Measurements from ENCODE around the gene LCP2. TPM values are rescaled to one million over a fixed set of nuclear protein-coding genes. Genes with fewer than 3 reads are reported as not detected.

LCP2 gene
- total and polyA plus RNA-seq, 10 of the 15 experiments (the other 5 are each of a cell fraction or from before 2014, with no cell fraction given) = 8.0 to 50.5 (median 20.6) TPM

DNA sequence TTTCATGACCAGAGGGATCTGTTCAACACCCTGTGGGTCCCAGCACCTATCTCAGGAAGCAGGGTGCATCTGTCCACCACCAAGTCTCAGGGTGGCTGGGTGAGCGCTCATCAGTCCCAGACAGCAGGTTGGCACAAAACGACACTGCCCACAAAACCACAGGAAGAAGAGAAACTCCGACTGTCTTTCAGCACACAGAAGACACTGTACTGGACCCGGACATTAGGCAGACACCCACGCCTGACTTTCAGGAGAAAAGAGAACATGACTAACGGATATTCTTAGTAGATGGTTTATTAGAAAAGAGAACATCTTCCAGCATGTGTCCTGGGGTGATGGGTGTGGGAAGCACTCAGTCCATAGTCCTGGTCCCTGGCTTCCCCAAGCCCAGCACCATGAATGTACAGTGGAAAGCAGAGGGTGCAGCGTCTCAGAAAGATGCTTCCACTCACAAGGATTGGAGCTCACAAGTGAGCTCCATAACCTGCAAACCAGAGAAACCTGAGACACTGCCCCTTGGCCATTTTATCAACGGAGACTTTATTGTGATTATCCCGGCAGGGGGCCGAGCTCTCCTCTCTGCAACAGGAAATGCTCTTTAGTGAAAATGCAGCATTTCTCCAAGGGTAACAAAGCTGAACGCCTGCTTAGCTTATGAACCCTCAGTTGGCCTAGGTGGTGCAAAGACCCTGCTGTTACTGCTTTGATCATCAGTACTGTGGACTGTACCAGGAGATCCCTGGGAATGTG is 35.8 kb upstream of the LCP2 start (continued):
- TF ChIP-seq, protein P1, sequence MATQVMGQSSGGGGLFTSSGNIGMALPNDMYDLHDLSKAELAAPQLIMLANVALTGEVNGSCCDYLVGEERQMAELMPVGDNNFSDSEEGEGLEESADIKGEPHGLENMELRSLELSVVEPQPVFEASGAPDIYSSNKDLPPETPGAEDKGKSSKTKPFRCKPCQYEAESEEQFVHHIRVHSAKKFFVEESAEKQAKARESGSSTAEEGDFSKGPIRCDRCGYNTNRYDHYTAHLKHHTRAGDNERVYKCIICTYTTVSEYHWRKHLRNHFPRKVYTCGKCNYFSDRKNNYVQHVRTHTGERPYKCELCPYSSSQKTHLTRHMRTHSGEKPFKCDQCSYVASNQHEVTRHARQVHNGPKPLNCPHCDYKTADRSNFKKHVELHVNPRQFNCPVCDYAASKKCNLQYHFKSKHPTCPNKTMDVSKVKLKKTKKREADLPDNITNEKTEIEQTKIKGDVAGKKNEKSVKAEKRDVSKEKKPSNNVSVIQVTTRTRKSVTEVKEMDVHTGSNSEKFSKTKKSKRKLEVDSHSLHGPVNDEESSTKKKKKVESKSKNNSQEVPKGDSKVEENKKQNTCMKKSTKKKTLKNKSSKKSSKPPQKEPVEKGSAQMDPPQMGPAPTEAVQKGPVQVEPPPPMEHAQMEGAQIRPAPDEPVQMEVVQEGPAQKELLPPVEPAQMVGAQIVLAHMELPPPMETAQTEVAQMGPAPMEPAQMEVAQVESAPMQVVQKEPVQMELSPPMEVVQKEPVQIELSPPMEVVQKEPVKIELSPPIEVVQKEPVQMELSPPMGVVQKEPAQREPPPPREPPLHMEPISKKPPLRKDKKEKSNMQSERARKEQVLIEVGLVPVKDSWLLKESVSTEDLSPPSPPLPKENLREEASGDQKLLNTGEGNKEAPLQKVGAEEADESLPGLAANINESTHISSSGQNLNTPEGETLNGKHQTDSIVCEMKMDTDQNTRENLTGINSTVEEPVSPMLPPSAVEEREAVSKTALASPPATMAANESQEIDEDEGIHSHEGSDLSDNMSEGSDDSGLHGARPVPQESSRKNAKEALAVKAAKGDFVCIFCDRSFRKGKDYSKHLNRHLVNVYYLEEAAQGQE (IDR thresholded peaks at IDR 0.05; ENCODE audit: low read depth, low read length) = no peak
- TF ChIP-seq MEF2A (IDR thresholded peaks at IDR 0.05; ENCODE audit: insufficient read depth, low read depth, low read length) (no peak), TCF3 (IDR thresholded peaks at IDR 0.05; ENCODE audit: borderline replicate concordance, insufficient read depth, low read depth, low read length) (no peak), TCF12 (IDR thresholded peaks at IDR 0.05; ENCODE audit: low read depth, low read length) (no peak), HDAC2 (IDR thresholded peaks at IDR 0.05) (no peak), RB1 (IDR thresholded peaks at IDR 0.05; ENCODE audit: borderline replicate concordance) (no peak), RAD51 (IDR thresholded peaks at IDR 0.05) (no peak), SP1 (IDR thresholded peaks at IDR 0.05; ENCODE audit: low read depth, low read length) (no peak), SIN3A (IDR thresholded peaks at IDR 0.05; ENCODE audit: low read depth, low read length) (no peak), MTA2 (IDR thresholded peaks at IDR 0.05; ENCODE audit: low read depth) (peak; percentile 44; the same call in 1 of the 2 replicates), SUPT20H (IDR thresholded peaks at IDR 0.05; ENCODE audit: borderline replicate concordance, control insufficient read depth, low read depth, low read length) (no peak)
- TF ChIP-seq, protein P2, sequence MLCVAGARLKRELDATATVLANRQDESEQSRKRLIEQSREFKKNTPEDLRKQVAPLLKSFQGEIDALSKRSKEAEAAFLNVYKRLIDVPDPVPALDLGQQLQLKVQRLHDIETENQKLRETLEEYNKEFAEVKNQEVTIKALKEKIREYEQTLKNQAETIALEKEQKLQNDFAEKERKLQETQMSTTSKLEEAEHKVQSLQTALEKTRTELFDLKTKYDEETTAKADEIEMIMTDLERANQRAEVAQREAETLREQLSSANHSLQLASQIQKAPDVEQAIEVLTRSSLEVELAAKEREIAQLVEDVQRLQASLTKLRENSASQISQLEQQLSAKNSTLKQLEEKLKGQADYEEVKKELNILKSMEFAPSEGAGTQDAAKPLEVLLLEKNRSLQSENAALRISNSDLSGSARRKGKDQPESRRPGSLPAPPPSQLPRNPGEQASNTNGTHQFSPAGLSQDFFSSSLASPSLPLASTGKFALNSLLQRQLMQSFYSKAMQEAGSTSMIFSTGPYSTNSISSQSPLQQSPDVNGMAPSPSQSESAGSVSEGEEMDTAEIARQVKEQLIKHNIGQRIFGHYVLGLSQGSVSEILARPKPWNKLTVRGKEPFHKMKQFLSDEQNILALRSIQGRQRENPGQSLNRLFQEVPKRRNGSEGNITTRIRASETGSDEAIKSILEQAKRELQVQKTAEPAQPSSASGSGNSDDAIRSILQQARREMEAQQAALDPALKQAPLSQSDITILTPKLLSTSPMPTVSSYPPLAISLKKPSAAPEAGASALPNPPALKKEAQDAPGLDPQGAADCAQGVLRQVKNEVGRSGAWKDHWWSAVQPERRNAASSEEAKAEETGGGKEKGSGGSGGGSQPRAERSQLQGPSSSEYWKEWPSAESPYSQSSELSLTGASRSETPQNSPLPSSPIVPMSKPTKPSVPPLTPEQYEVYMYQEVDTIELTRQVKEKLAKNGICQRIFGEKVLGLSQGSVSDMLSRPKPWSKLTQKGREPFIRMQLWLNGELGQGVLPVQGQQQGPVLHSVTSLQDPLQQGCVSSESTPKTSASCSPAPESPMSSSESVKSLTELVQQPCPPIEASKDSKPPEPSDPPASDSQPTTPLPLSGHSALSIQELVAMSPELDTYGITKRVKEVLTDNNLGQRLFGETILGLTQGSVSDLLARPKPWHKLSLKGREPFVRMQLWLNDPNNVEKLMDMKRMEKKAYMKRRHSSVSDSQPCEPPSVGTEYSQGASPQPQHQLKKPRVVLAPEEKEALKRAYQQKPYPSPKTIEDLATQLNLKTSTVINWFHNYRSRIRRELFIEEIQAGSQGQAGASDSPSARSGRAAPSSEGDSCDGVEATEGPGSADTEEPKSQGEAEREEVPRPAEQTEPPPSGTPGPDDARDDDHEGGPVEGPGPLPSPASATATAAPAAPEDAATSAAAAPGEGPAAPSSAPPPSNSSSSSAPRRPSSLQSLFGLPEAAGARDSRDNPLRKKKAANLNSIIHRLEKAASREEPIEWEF (IDR thresholded peaks at IDR 0.05; ENCODE audit: insufficient replicate concordance, low read depth, low read length) = no peak
- TF ChIP-seq, protein P3, sequence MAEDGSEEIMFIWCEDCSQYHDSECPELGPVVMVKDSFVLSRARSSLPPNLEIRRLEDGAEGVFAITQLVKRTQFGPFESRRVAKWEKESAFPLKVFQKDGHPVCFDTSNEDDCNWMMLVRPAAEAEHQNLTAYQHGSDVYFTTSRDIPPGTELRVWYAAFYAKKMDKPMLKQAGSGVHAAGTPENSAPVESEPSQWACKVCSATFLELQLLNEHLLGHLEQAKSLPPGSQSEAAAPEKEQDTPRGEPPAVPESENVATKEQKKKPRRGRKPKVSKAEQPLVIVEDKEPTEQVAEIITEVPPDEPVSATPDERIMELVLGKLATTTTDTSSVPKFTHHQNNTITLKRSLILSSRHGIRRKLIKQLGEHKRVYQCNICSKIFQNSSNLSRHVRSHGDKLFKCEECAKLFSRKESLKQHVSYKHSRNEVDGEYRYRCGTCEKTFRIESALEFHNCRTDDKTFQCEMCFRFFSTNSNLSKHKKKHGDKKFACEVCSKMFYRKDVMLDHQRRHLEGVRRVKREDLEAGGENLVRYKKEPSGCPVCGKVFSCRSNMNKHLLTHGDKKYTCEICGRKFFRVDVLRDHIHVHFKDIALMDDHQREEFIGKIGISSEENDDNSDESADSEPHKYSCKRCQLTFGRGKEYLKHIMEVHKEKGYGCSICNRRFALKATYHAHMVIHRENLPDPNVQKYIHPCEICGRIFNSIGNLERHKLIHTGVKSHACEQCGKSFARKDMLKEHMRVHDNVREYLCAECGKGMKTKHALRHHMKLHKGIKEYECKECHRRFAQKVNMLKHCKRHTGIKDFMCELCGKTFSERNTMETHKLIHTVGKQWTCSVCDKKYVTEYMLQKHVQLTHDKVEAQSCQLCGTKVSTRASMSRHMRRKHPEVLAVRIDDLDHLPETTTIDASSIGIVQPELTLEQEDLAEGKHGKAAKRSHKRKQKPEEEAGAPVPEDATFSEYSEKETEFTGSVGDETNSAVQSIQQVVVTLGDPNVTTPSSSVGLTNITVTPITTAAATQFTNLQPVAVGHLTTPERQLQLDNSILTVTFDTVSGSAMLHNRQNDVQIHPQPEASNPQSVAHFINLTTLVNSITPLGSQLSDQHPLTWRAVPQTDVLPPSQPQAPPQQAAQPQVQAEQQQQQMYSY (CRISPR knock-in tag; IDR thresholded peaks at IDR 0.05) = no peak; the same call in 1 of the 2 replicates
- TF ChIP-seq, protein P4, sequence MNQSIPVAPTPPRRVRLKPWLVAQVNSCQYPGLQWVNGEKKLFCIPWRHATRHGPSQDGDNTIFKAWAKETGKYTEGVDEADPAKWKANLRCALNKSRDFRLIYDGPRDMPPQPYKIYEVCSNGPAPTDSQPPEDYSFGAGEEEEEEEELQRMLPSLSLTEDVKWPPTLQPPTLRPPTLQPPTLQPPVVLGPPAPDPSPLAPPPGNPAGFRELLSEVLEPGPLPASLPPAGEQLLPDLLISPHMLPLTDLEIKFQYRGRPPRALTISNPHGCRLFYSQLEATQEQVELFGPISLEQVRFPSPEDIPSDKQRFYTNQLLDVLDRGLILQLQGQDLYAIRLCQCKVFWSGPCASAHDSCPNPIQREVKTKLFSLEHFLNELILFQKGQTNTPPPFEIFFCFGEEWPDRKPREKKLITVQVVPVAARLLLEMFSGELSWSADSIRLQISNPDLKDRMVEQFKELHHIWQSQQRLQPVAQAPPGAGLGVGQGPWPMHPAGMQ (IDR thresholded peaks at IDR 0.05; ENCODE audit: borderline replicate concordance) = no peak
